B cell (primary cell): ENCODE measurements around the gene TTC28. TPM values are rescaled to one million over a fixed set of nuclear protein-coding genes. Genes with fewer than 3 reads are reported as not detected.

Source experiments
- ATAC-seq: fragments of 200-7000 bp; cut with Tn5 transposase; one replicate; pipeline ENCODE4 v1.10.0; 2021; ENCODE audit warnings: low read depth, mild to moderate bottlenecking, moderate number of reproducible peaks, moderate library complexity
- CTCF ChIA-PET: fragments of 350-600 bp; sonication (Branson Sonifier 250); formaldehyde crosslinking; loops from one replicate; lab custom pipeline; 2021; ENCODE audit warnings: antibody characterized with exemption, inconsistent platforms; lab: Charles Lee
- POLR2A ChIA-PET: fragments of 350-600 bp; sonication (Branson Sonifier 250); formaldehyde crosslinking; loops from one replicate; lab custom pipeline; 2021; ENCODE audit warnings: antibody characterized with exemption; lab: Charles Lee
- DNase-seq: peaks from one replicate; pipeline ENCODE4 v3.0.0; 2013
- H2AFZ ChIP-seq: 2 replicates; pipeline ENCODE4 v1.6.1; 2012; ENCODE audit warnings: mild to moderate bottlenecking, low read depth, low read length; ENCODE audit not compliant: insufficient read depth, poor library complexity, severe bottlenecking
- H3K27ac ChIP-seq, 2 donors: 1 replicate in 1 of 2; 2 replicates in 1 of 2; pipeline ENCODE4 v1.5.1; 2012 to 2013; ENCODE audit warnings: low read length in 2 of 2, mild to moderate bottlenecking in 2 of 2, moderate library complexity in 1 of 2
- H3K27me3 ChIP-seq, 4 experiments: fragments of 200-600 bp in 1 of 4; sonication (generic) in 1 of 4; replicated peaks in 1 of 4; 1 replicate in 2 of 4; 2 replicates in 2 of 4; pipeline versions ENCODE4 v1.6.1 to v1.7.0; 2013 to 2016; ENCODE audit warnings: low read length in 3 of 4, mild to moderate bottlenecking in 2 of 4, mixed read lengths in 1 of 4, moderate library complexity in 1 of 4; ENCODE audit not compliant: insufficient read depth in 4 of 4, control insufficient read depth in 3 of 4; ENCODE audit errors: control extremely low read depth in 1 of 4
- H3K36me3 ChIP-seq, 2 experiments: replicated peaks in 1 of 2; 1 replicate in 1 of 2; 2 replicates in 1 of 2; pipeline versions ENCODE4 v1.6.1 to v1.7.1; 2013; ENCODE audit warnings: low read length in 1 of 2; ENCODE audit not compliant: insufficient read depth in 2 of 2, control insufficient read depth in 1 of 2; ENCODE audit errors: control extremely low read depth in 1 of 2, extremely low read depth in 1 of 2
- H3K4me1 ChIP-seq, 2 donors: fragments of 200-600 bp in 1 of 2; sonication (generic) in 1 of 2; 1 replicate in 1 of 2; 2 replicates in 1 of 2; pipeline versions ENCODE4 v1.5.1 to v1.6.1; 2013 to 2017; ENCODE audit warnings: low read length in 2 of 2; ENCODE audit not compliant: control insufficient read depth in 2 of 2, insufficient read depth in 2 of 2
- H3K4me2 ChIP-seq: replicated peaks from 2 replicates; pipeline ENCODE3; 2012; ENCODE audit warnings: mild to moderate bottlenecking, low read depth, low read length; ENCODE audit not compliant: poor library complexity, severe bottlenecking
- H3K4me3 ChIP-seq, 5 experiments: fragments of 200-600 bp in 1 of 5; sonication (generic) in 1 of 5; 1 replicate in 3 of 5; 2 replicates in 2 of 5; pipeline versions ENCODE4 v1.5.1 to v1.7.0; 2011 to 2016; ENCODE audit warnings: low read length in 4 of 5, mild to moderate bottlenecking in 4 of 5, low read depth in 2 of 5, control low read depth in 1 of 5, moderate library complexity in 1 of 5; ENCODE audit not compliant: insufficient read depth in 1 of 5; ENCODE audit errors: control extremely low read depth in 1 of 5, extremely low read depth in 1 of 5
- H3K79me2 ChIP-seq: fragments of 200-600 bp; sonication (generic); one replicate; pipeline ENCODE4 v1.6.0; 2016; ENCODE audit warnings: low read length; ENCODE audit not compliant: control insufficient read depth, insufficient read depth
- H3K9ac ChIP-seq: fragments of 200-600 bp; sonication (generic); 2 replicates; pipeline ENCODE4 v1.6.1; 2017; ENCODE audit warnings: mild to moderate bottlenecking, low read length, moderate library complexity
- H3K9me3 ChIP-seq, 3 donors: one replicate each; pipeline versions ENCODE4 v1.6.1 to v1.7.1; 2013; ENCODE audit warnings: low read length in 2 of 3; ENCODE audit not compliant: control insufficient read depth in 2 of 3, insufficient read depth in 1 of 3; ENCODE audit errors: control extremely low read depth in 1 of 3
- H4K20me1 ChIP-seq: 2 replicates; pipeline ENCODE4 v1.6.0; 2012; ENCODE audit warnings: mild to moderate bottlenecking, low read length; ENCODE audit not compliant: insufficient read depth, control insufficient read depth, poor library complexity, severe bottlenecking
- H3K27ac Mint-ChIP-seq: one replicate; pipeline ENCODE4 v1.8.0; 2021; ENCODE audit warnings: mixed read lengths
- H3K27me3 Mint-ChIP-seq: one replicate; pipeline ENCODE4 v1.8.0; 2021; ENCODE audit warnings: mixed read lengths
- H3K4me1 Mint-ChIP-seq: one replicate; pipeline ENCODE4 v1.8.0; 2021; ENCODE audit warnings: mixed read lengths
- H3K4me3 Mint-ChIP-seq: one replicate; pipeline ENCODE4 v1.8.0; 2021; ENCODE audit warnings: mixed read lengths
- H3K9me3 Mint-ChIP-seq: one replicate; pipeline ENCODE4 v1.8.0; 2022; ENCODE audit warnings: mixed read lengths; ENCODE audit not compliant: insufficient read depth
- CTCF ChIP-seq: fragments of 200-600 bp; IDR thresholded peaks from one replicate; pipeline ENCODE4 v1.8.0; 2022; ENCODE audit warnings: antibody characterized with exemption, mild to moderate bottlenecking
- EZH2 ChIP-seq: IDR thresholded peaks from 2 replicates; pipeline ENCODE4 v1.6.1; 2012; ENCODE audit warnings: borderline replicate concordance, low read depth, mild to moderate bottlenecking, moderate library complexity, low read length; ENCODE audit not compliant: insufficient read depth, poor library complexity, severe bottlenecking
- WGBS: methylation state at CpG from one replicate; pipeline ENCODE4 v1.1.5; 2013; ENCODE audit warnings: missing lambda C conversion rate; ENCODE audit not compliant: insufficient coverage; 5-methylcytosine and 5-hydroxymethylcytosine counted together
- intact Hi-C: fragments of 100-400 bp; cut with micrococcal nuclease; formaldehyde crosslinking; loops from one replicate; pipeline ENCODE4 v1.10.0; 2022
- polyA plus RNA-seq: library from polyadenylated mRNA; depleted of rRNA; stranded (reverse); fragments of >200 nt; gene quantifications from 2 replicates; pipeline ENCODE4 v1.2.3, GENCODE V29; 2012
- total RNA-seq, 2 donors: library from RNA; stranded (reverse); fragments of 120-200 nt in 1 of 2; gene quantifications; 1 replicate in 1 of 2; 2 replicates in 1 of 2; pipeline versions ENCODE4 v1.2.3 to v1.2.4, GENCODE V29; 2013 to 2022

Gene TTC28
- total and polyA plus RNA-seq, 2 donors (not counting 1 experiment from before 2014, with no cell fraction given), result 4.5 to 7.3 TPM

- ATAC-seq (no peak), DNase-seq (no peak)
- no peak for TF ChIP-seq EZH2
- 91% methylated on average over 13 of the region's 14 CpGs for WGBS
- Histone ChIP-seq H3K9ac (no peak overlapping the region), H3K4me2 (no peak overlapping the region), H3K27ac (no peak overlapping the region), H3K4me1 (peaks cover 0 to 2% of the 10 kb centered on the region in 2 donors), H3K79me2 (no peaks in the 10 kb centered on the region), H4K20me1 (no peaks in the 10 kb centered on the region), H2AFZ (no peak overlapping the region), H3K9me3 (no peaks in the 10 kb centered on the region), H3K36me3 (no peaks in the 10 kb centered on the region), H3K27me3 (no peaks in the 10 kb centered on the region), H3K4me3 (no peak overlapping the region)
- H3K4me3 Mint-ChIP-seq, result no peak overlapping the region
- no peaks in the 10 kb centered on the region for H3K27me3 Mint-ChIP-seq
- intact Hi-C loops, result no loop called here
- H3K9me3 Mint-ChIP-seq, result no peaks in the 10 kb centered on the region
- H3K4me1 Mint-ChIP-seq, result peaks cover 3% of the 10 kb centered on the region
- CTCF ChIA-PET, result interaction anchor here (0.6 kb wide), 1 partner anchor 101 kb away, joined by 3 read pairs; no protein-coding TSS in a partner anchor
- no peak overlapping the region for H3K27ac Mint-ChIP-seq
- POLR2A ChIA-PET, result no interaction called here
Observed at GRCh38 chr22:27994481-27995331, 684.9 kb downstream of the TTC28 start.

GRCh38 chr22:27993774-27994350 lies 685.8 kb downstream of the TTC28 start:
- H4K20me1 ChIP-seq, result no peaks in the 10 kb centered on the region
- Mint-ChIP-seq H3K27ac (no peak overlapping the region), H3K4me3 (no peak overlapping the region), H3K9me3 (no peaks in the 10 kb centered on the region), H3K4me1 (peaks cover 3% of the 10 kb centered on the region), H3K27me3 (no peaks in the 10 kb centered on the region)
- intact Hi-C loops, result no loop called here
- no peak overlapping the region for H3K27ac ChIP-seq
- ChIA-PET POLR2A (no interaction called here), CTCF (no interaction called here)
- no peak overlapping the region for H3K4me2 ChIP-seq
- no peak overlapping the region for H2AFZ ChIP-seq
- H3K9ac ChIP-seq, result no peak overlapping the region
- H3K9me3 ChIP-seq, result no peaks in the 10 kb centered on the region
- H3K36me3 ChIP-seq, result no peaks in the 10 kb centered on the region
- H3K4me3 ChIP-seq, result no peak overlapping the region
- ATAC-seq, result no peak
- H3K4me1 ChIP-seq, result peaks cover 0 to 2% of the 10 kb centered on the region in 2 donors
- H3K27me3 ChIP-seq, result no peaks in the 10 kb centered on the region
- no peak for DNase-seq
- 95% methylated on average over 6 of the region's 9 CpGs for WGBS
- TF ChIP-seq EZH2 (no peak), CTCF (no peak)
- no peaks in the 10 kb centered on the region for H3K79me2 ChIP-seq
